ENCODE measurements around the gene UTP11.

UTP11 gene

GRCh38 chr1:38047603-38048141 lies 35.1 kb downstream of the UTP11 start:
- no peak for DNase-seq

- DNase-seq = no peak
These were observed 38.0 kb downstream of the UTP11 start for GRCh38 chr1:38050397-38051078.

GRCh38 chr1:38051079-38051543 lies 38.6 kb downstream of the UTP11 start:
- no peak for DNase-seq

- DNase-seq = no peak
These were observed 40.3 kb downstream of the UTP11 start for GRCh38 chr1:38052750-38053415.

- DNase-seq = no peak
These were observed 41.0 kb downstream of the UTP11 start for GRCh38 chr1:38053416-38054091.

- DNase-seq = no peak
These were observed 42.9 kb downstream of the UTP11 start for GRCh38 chr1:38055398-38055797.

GRCh38 chr1:38055965-38056364 lies 43.4 kb downstream of the UTP11 start:
- no peak for DNase-seq

- no peak for DNase-seq
These were observed 47.2 kb downstream of the UTP11 start for GRCh38 chr1:38059635-38060250.

- DNase-seq = no peak
These were observed 48.0 kb downstream of the UTP11 start for GRCh38 chr1:38060498-38060897.

GRCh38 chr1:38061290-38061689 lies 48.8 kb downstream of the UTP11 start:
- no peak for DNase-seq

GRCh38 chr1:38061883-38062328 lies 49.4 kb downstream of the UTP11 start:
- DNase-seq = no peak

GRCh38 chr1:38062361-38063288 lies 50.1 kb downstream of the UTP11 start:
- DNase-seq = no peak

- no peak for DNase-seq
These were observed 51.1 kb downstream of the UTP11 start for GRCh38 chr1:38063616-38064015.

GRCh38 chr1:38064197-38064903 lies 51.8 kb downstream of the UTP11 start:
- DNase-seq = no peak

- DNase-seq = no peak
These were observed 55.9 kb downstream of the UTP11 start for GRCh38 chr1:38068220-38068979.

GRCh38 chr1:38068980-38069340 lies 56.4 kb downstream of the UTP11 start:
- no peak for DNase-seq

- no peak for DNase-seq
These were observed 59.0 kb downstream of the UTP11 start for GRCh38 chr1:38071312-38072256.

- no peak for DNase-seq
These were observed 60.3 kb downstream of the UTP11 start for GRCh38 chr1:38072858-38073257.

GRCh38 chr1:38073534-38074301 lies 61.2 kb downstream of the UTP11 start:
- DNase-seq = no peak

All from stimulated activated CD8-positive, alpha-beta memory T cell treated with anti-CD3 and anti-CD28 coated beads, Interleukin-4, amount 100 ng/mL, for 48 hours (primary cell).